ENCODE data around the gene SLAIN2.
A peak's percentile ranks its signal among the peaks of the same experiment; 100 is the strongest.

The SLAIN2 gene

GRCh38 chr4:48334900-48335384 is 6.4 kb upstream of the SLAIN2 start:
- peak in 1 of 2 experiments; percentile 15 for DNase-seq

- DNase-seq: no peak
These were observed 5.0 kb upstream of the SLAIN2 start for GRCh38 chr4:48336146-48336870.

- DNase-seq: no peak
These were observed 3.6 kb upstream of the SLAIN2 start for GRCh38 chr4:48337731-48338130.

GRCh38 chr4:48339642-48340041 is 1.7 kb upstream of the SLAIN2 start:
- DNase-seq: no peak

GRCh38 chr4:48340276-48340964 is 909 bp upstream of the SLAIN2 start:
- DNase-seq: no peak

GRCh38 chr4:48341776-48342605 is 662 bp downstream of the SLAIN2 start:
- DNase-seq: no peak

GRCh38 chr4:48342606-48342880 is 1.2 kb downstream of the SLAIN2 start:
- no peak for DNase-seq

GRCh38 chr4:48343035-48343434 is 1.7 kb downstream of the SLAIN2 start:
- no peak for DNase-seq

GRCh38 chr4:48343551-48343950 is 2.2 kb downstream of the SLAIN2 start:
- no peak for DNase-seq

GRCh38 chr4:48345542-48345941 is 4.2 kb downstream of the SLAIN2 start:
- DNase-seq: no peak

GRCh38 chr4:48346594-48346993 is 5.3 kb downstream of the SLAIN2 start:
- no peak for DNase-seq

GRCh38 chr4:48347282-48347921 is 6.1 kb downstream of the SLAIN2 start:
- no peak for DNase-seq

- no peak for DNase-seq
These were observed 9.5 kb downstream of the SLAIN2 start for GRCh38 chr4:48350871-48351270.

GRCh38 chr4:48352793-48353192 is 11.5 kb downstream of the SLAIN2 start:
- DNase-seq: no peak

GRCh38 chr4:48356355-48356754 is 15.0 kb downstream of the SLAIN2 start:
- no peak for DNase-seq

GRCh38 chr4:48360285-48361011 is 19.1 kb downstream of the SLAIN2 start:
- no peak for DNase-seq

GRCh38 chr4:48361012-48361400 is 19.7 kb downstream of the SLAIN2 start:
- no peak for DNase-seq

- DNase-seq: no peak
These were observed 25.3 kb downstream of the SLAIN2 start for GRCh38 chr4:48366611-48367010.

- no peak for DNase-seq
These were observed 25.7 kb downstream of the SLAIN2 start for GRCh38 chr4:48367016-48367415.

- DNase-seq: no peak
These were observed 27.1 kb downstream of the SLAIN2 start for GRCh38 chr4:48368389-48368788.

- DNase-seq: no peak
These were observed 27.9 kb downstream of the SLAIN2 start for GRCh38 chr4:48369248-48369647.

- DNase-seq: no peak
These were observed 28.4 kb downstream of the SLAIN2 start for GRCh38 chr4:48369771-48370170.
